Left colon (tissue), 2 donors: ENCODE results near the gene FIS1. TPM values are rescaled to one million over a fixed set of nuclear protein-coding genes. Genes with fewer than 3 reads are reported as not detected.
A peak's percentile ranks its signal among the peaks of the same experiment; 100 is the strongest.
"Not testable (repeated sequence)": the region's sequence is repeated elsewhere in the genome, so short reads cannot be mapped to it uniquely, and the experiment has no call there.

Source experiments
- ATAC-seq: fragments of 200-7000 bp; cut with Tn5 transposase; one replicate; pipeline ENCODE4 v1.9.1; 2020; ENCODE audit warnings: mild to moderate bottlenecking, moderate library complexity
- DNase-seq, 2 donors: peaks; one replicate each; pipeline ENCODE4 v3.0.0-alpha.2; 2020
- intact Hi-C, 2 donors: fragments of 100-400 bp; cut with DNase I in 1 of 2; cut with micrococcal nuclease in 1 of 2; formaldehyde crosslinking; loops; one replicate each; pipeline versions ENCODE4 v1.11.2 to v1.14.0; 2022; cut with DNase I, micrococcal nuclease
- total RNA-seq, 2 donors: library from RNA; stranded (reverse); fragmentation: NEBNext Ultra II Directional; extraction: Animal tissue kit (Norgen Biotek cat#: 25700); gene quantifications; one replicate each; pipeline ENCODE4 v1.2.1, GENCODE V29; 2021
- donor health status: DM: no; HTN: no; CAD: no.
- donor health status: DM: yes; HTN: yes; CAD: no.

Gene FIS1
- total RNA-seq, 2 donors from 2014 or later = 150 to 156 TPM

DNA sequence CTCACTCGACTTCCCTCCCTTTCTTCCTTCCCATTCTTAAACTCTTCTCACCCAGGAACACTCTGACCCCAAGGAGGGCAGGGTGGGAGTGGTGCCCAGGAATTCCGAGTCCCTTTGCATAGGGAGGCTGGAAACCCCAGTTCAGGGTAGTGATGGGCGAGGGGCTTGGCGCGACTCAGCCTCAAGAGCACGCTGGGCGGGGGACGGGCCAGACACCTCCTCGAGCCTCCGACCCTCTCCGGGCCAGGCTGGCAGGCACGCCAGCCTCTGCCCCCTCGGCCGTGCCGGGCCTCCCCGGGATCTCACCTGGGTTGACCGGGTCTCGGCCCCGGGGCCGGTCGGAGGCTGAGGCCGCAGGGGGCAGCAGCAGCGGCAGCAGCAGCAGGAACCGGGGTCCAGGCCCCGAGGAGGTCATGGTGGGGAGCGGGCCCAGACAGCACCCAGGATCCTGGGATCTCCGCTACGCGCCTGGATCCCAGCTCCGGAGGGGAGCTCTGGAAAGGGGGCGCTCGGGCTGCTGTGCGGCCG is 28.0 kb downstream of the FIS1 start:
- no peak for DNase-seq
- intact Hi-C loops = no loop called here
- ATAC-seq = peak; percentile 3

DNA sequence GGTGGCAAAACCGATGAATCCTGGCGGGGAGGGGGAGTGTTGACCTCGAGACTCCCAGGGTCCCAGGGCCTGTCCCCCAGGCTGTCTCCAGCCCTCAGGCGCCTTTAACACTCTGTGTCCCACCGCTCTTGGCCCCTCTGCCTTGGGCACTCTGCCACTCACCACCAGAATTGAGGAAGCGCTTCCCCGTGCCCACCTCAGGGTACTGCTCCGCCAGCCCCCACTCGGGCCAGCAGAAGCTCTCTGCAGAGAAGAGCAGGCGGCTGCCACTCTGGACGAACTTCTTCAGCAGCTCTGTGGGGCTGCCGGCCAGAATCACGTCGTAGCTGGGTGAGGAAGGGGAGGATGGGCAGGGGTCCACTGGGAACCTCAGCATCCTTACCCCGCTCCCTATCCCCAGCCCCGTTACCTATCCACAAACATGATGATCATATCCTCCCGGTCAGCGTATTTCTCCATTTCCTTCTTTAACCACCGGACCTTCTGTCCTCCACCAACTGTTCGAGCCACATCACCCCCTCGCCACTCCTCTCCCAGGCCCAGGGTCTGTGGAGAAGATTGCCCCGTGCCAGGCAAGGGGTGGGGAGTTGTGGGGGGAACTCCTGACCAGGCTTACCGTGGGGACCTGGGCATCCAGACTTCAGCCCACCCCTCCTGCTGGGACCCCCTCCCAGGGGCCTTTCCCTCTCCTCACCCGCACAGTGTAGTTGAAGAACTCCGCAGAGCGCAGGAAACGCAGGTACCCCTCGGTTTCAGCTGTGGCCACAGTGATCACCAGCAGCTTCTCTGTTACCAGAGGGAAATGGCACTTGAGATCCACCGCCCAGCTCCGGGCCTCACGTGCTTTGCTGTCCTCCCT is 28.7 kb downstream of the FIS1 start:
- peak in 1 of 2 donors; percentile 46 for DNase-seq
- peak; percentile 18 for ATAC-seq
- intact Hi-C loops = no loop called here

DNA sequence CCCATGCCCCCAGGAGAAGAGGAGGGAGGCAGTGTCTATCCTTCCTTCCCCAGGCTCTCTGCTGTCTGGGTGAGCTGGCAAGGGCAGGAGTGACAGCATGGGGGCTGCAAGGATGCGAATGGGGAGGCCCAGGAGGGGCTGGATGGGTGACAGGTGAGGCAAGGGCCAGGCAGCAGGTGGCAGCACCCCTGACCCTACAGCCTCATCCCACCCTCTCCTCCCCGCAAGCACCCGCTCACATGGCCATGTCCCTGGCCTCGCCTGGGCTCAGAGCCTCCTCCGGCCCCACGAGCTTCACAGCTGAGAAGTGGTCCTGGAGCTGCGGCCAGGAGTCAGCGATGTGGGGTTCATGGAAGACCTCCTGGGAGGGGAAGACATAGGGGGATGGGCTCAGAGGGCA is 32.9 kb downstream of the FIS1 start:
- intact Hi-C loops = no loop called here
- ATAC-seq = no peak
- no peak for DNase-seq

DNA sequence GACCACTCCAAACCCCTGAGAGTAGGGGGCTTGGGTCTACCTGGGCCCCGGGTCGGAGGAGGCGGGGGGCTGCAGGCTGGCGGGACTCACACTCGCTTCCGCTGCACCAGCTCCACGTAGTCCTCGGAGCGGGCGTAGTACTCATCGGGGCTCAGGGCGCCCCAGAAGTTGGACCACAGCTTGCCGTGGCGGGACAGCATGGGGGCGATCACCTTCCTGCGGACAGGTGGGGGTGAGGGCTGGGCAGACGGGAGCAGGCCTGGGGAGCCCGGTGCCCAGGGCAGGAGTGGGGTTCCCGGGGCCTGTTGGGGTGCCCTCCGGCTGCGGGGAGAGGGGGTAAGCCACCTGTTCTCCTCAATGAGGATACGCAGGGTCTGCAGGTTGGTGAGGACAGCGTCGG is 33.4 kb downstream of the FIS1 start:
- ATAC-seq = no peak
- DNase-seq = no peak
- intact Hi-C loops = no loop called here

DNA sequence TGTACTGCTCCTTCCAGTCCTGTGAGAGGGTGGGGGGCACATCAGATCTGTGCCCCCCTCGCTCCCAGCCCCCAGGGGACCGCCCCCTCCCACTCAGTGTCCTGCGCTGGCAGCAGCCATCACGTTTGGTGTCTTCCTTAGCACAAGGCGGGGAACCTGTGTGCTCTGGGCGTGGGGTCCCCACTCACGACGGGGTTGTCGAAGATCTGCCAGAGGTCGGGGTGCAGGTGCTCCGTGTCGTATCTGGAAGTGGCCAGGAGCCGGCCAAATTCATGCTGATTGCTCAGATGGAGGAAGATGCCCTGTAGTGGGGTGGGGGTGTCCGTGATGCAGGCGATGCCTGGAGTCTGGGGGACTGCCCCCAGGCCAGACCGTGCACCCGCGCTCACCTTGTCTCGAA is 34.7 kb downstream of the FIS1 start:
- no peak for ATAC-seq
- DNase-seq = no peak
- intact Hi-C loops = no loop called here

DNA sequence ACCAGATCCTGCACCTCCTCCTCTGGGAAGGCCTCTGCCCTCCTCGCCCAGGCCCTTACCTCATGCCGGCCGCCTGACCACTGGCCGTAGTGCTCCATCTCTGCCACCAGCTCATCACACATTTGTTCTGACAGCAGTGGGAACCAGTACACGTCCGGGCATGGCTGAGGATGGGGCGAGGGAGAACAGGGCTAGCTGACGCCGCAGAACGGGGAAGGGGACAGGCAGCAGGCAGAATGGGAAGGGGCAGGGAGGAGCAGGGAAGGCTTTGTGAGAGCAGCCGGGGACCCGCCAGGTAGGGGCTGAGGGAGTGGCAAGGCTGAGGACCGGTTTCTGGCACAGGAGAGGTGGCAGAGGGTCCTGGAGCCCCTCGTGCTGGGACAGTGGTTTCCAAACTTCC is 36.1 kb downstream of the FIS1 start:
- DNase-seq (no peak), ATAC-seq (no peak)
- intact Hi-C loops = loop anchor here in 1 of 2 donors (10.0 kb wide), 1 partner anchor 56 kb away; no protein-coding TSS in a partner anchor

DNA sequence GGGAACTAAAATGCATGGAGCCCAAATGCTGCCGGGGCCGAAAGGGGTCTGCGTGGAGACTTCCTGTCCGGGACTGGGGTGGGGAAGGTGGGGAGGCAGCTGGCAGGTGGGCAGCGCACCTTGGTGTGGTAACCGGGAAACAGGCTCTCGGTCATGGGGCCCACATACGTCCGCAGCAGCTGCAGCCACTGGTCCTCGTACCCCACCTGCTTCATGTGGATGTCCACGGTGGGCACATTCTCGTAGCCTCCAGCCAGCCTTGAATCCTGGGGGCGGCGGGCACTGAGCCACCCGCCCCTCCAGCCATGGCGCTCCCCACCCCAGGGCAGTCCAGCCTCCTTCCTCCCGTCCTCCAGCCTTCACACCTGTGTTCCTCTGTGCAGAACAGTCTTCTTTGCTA is 37.4 kb downstream of the FIS1 start:
- DNase-seq (no peak), ATAC-seq (no peak)
- intact Hi-C loops = loop anchor here in 1 of 2 donors (10.0 kb wide), 1 partner anchor 57 kb away; no protein-coding TSS in a partner anchor

DNA sequence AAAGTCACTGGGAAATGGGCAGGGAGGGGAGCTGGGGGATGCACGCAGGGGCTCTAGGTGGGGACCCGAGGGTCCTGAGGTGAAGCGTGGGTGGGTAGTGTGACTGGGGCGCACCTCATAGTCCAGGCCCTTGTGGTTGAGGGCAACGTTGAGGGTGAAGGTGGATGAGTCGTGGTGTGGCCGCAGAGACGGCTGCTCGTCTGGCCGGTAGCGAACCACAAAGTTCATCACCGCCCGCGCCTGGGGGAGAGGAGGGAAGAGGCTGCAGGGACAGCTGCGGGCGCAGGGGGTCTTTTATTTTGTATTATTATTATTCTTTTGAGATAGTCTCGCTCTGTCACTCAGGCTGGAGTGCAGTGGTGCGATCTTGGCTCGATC is 38.2 kb downstream of the FIS1 start:
- intact Hi-C loops = loop anchor here in 1 of 2 donors (10.0 kb wide), 1 partner anchor 58 kb away; no protein-coding TSS in a partner anchor
- DNase-seq (no peak), ATAC-seq (no peak)

DNA sequence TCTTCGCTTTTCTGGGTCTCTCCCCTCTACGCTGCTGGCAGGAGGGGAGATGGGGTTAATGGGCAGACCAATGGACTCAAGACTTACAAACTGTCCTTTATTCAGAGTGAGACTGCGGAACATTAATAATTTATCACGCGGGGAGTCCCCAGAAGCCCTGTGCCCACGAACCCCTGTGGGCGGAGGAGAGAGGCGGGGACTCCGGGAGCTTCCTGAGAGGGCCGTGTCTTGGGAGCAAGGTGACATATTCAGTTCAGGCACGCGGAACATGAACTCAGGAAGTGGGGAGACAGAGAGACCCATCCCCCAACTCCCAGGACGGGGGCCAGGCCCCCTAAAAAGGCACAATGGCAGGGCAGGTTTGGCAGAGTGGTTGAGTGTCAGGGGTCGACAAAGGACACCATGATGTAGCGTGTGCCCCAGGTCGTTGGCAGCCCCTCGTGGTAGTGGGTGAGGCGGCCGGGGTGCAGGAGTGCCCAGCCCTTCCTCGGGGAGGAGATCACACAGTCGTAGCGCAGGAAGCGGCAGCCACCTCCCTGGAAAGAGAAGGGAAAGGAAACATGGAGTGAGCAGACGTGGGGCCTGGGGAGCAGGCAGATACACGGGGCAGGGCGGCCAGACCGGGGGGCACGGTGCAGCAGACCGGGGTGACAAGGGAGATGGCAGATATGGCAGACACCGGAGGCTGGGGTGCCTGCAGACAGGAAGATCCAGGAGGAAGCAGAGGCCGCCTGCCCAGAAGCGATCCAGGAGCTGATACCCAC is 38.8 kb downstream of the FIS1 start:
- intact Hi-C loops = loop anchor here in 1 of 2 donors (10.0 kb wide), 1 partner anchor 59 kb away; no protein-coding TSS in a partner anchor
- no peak for DNase-seq
- no peak for ATAC-seq

DNA sequence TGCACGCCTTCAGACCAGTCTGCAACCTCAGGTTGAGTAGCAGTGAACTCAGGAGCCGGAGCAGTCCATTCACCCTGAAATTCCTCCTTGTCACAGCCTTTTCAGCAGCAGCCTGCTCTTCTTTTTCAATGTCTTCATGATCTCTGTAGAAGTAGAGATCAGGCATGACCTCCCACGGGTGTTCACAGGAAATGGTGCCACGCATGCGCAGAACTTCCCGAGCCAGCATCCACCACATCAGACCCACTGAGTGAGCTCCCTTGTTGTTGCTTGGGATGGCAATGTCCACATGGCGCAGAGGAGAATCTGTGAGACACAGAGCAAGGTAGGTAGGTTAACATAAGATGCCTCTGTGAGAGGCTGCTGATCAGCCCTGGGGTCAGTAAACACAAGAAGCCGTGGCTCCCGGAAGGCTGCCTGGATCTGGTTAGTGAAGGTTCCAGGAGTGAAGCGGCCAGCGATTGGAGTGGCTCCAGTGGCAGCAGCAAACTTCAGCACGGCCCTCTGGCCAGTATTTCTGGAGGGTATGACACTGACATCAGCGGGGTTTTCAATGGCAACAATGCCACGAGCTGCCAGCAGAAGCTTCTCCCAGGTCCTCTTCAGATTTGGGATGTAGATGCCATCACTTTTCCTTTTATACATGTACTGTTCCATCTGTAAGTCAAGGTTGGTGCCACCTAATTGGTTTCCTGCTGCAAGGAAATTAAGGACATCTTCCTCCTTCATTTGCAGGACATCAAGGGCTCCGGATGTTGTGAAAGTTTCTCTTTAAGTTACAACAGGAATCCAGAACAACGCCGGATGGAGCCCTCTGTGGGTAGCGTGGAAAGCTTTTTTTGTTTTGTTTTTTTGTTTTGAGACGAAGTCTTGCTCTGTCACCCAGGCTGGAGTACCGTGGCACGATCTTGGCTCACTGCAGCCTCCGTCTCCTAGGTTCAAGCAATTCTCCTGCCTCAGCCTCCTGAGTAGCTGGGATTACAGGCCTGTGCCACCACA is 40.8 kb downstream of the FIS1 start:
- intact Hi-C loops = loop anchor here in 1 of 2 donors (10.0 kb wide), 1 partner anchor 61 kb away; no protein-coding TSS in a partner anchor
- not testable (repeated sequence) for ATAC-seq, DNase-seq

DNA sequence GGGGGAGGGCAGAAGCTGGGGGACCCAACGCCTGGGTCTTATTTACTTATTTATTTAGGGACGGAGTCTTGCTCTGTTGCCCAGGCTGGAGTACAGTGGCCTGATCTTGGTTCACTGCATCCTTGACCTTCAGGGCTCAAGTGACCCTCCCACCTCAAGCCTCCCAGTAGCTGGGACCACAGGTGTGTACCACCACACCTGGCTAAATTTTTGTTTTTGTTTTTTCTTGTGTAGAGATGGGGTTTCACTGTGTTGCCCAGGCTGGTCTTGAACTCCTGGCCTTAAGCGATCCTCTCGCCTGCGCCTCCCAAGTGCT is 42.3 kb downstream of the FIS1 start:
- ATAC-seq = no peak
- intact Hi-C loops = loop anchor here in 1 of 2 donors (10.0 kb wide), 1 partner anchor 62 kb away; no protein-coding TSS in a partner anchor
- DNase-seq = no peak

DNA sequence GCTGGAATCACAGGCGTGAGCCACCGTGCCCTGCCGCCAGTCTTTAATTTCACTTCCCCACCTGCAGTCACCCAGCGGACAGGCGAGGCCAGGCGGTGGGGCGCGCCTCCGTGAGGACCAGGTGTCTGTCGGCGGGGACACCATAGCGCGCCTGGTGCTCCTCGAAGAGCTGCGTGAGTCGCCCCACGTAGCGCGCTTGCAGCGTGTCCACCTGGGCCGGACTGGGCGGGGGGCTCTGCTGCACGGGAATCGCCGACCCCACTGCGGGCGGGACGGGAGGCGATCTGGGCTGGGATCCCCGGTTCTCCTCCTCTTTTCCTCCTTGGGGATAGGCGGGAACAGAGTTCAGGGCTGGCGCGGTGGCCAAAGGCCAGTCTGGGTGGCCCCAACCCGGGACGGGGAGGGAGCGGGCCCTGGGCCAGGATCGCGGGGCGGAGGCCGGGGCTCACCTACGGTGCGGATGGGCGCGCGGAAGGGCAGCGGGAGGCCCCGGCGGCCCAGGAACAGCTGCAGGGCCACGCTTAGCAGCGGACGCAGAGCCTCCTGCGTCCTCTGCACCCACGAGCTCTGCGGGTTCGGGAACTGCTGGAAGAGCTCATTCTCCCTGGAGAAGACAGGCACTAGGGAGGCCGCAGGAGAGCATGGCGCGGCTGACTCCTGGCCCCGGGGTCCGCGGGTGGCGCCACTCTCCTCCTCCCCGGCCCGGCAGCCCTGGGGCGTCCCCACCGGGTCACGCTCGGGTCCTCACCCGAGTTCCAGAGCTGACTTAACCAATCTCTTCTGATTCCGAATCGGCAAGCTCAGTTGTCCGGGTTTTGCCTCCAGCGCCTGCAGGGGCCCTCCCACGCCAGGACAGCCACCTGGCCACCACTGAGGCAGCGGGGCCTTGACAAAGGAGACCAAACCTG is 42.9 kb downstream of the FIS1 start:
- DNase-seq (peak; percentile 77 to 86), ATAC-seq (peak; percentile 83)
- intact Hi-C loops = loop anchor here in 1 of 2 donors (10.0 kb wide), 1 partner anchor 63 kb away; no protein-coding TSS in a partner anchor

DNA sequence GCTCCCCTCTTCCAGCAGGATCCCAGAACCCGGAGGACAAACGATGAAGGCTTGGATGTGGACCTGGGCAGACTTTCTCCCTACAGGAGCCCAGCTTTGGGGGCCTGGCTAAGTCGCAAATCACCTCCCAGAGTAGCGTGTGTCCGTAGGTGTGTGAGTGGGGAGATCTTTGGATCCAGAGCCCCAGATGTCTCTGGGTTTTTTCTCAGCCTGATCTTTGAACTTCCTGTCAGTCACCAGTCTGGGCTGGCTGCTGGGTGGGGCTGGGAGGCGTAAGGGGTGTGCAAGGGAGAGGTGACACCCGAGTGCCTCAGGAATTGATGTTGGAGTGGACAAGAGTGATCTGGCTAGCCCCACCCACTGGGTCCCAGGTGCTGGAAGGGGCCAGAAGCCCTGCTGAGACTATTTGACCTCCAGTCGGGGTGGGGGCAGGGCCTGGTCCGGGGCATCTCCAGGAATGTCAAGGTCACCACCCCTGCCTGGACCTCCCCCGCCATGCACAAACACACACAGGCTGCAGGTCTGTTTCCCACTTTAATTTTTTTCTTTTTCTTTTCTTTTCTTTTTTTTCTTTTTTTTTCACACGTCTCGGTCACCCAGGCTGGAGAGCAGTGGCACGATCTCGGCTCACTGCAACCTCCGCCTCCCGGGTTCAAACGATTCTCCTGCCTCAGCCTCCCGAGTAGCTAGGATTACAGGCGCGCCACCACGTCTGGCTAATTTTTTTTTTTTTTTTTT is 43.9 kb downstream of the FIS1 start, which contains the start of gene MOGAT3:
Gene MOGAT3, minus strand, starts transcription at position 175 of the 738 bp plus-strand sequence. CDS start 182 bp downstream, outside the sequence.
- DNase-seq = peak; percentile 83 to 95
- peak; percentile 86 for ATAC-seq
- intact Hi-C loops = loop anchor here in 1 of 2 donors (10.0 kb wide), 1 partner anchor 64 kb away; no protein-coding TSS in a partner anchor

DNA sequence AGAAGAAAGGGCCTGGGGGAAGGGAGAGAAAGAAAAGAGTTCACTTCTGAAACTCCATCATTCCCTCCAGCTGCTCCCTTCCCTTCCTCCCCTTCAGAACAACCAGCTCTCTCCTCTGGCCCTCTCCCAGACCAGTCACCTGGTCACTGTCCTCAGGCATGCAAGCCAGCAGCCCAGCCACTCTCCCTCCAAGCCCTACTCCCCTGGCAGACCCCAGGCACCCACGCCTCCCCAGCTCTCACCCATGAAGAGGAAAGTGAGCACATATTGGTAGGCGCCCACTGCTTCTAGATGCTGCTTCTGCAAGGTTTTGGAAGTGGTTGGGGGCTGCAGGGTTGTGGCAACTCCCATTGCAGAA is 44.4 kb downstream of the FIS1 start:
- no peak for DNase-seq
- intact Hi-C loops = loop anchor here in 1 of 2 donors (10.0 kb wide), 1 partner anchor 64 kb away; no protein-coding TSS in a partner anchor
- ATAC-seq = peak; percentile 4

DNA sequence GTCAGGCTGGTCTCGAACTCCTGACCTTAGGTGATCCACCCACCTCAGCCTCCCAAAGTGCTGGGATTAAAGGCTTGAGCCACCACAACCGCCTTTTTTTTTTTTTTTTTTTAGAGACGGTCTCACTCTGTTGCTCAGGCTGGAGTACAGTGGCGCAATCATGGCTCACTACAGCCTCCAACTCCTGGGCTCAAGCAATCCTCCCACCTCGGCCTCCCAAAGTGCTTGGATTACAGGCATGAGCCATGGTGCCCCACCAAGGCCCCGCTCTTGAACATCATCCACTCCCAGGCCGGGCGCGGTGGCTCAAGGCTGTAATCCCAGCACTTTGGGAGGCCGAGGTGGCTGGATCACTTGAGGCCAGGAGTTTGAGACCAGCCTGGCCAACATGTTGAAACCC is 45.4 kb downstream of the FIS1 start:
- ATAC-seq, DNase-seq, intact Hi-C loops: not testable (repeated sequence)

DNA sequence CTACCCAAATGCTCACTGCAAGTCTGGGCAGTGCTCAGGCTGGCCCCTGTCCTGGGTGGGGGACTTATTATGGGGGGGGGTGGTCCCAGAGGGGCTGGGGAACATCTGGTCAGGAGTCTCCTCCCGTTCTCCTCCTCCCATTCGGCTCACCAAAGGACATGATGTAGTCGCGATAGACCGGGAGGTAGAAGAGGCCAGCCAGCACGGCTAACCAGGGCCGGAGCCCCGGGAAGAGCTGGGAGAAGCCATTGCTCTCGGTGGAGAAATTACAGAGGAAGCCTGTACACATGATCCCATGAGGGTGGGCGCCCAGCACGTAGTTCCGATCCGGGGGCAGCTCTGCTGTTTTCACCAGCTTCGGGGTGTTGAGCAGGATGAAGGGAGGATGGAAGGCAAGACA is 46.4 kb downstream of the FIS1 start:
- intact Hi-C loops = no loop called here
- no peak for ATAC-seq
- no peak for DNase-seq
